Renal cortical epithelial cell (primary cell): ENCODE measurements around the gene PKMYT1. TPM values are rescaled to one million over a fixed set of nuclear protein-coding genes. Genes with fewer than 3 reads are reported as not detected.

Experiments
- DNase-seq: peaks from one replicate; pipeline ENCODE4 v3.0.0-alpha.2; 2011; ENCODE audit warnings: low read depth
- total RNA-seq: library from RNA; depleted of rRNA; stranded (reverse); fragments of >200 nt; gene quantifications from 2 replicates; pipeline ENCODE4 v1.2.3, GENCODE V29; 2014

The PKMYT1 gene
- total RNA-seq, 1 donor from 2014 or later = 0.55 TPM

DNA sequence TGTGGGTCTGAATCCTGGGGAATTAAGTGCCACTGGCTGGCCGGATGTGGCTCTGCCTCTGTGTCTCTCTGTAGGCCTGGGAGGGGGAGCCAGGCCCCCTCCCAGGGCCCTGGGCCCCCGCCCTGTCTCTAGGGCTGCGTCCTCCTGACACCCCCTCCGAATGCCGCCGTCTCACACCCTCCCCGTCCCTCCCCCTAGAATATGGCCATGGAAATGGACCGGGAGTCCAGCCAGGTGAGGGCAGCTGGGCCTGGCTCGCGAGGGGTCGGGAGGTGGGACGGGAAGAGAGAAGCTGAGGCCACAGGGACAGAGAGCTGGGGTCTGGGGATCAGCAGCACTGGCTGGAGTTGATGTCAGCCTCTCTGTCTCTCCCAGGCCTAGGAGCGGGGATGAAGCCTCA is 16.1 kb upstream of the PKMYT1 start:
- DNase-seq = no peak

- DNase-seq = no peak
Measured at GRCh38 chr16:2992383-2993081, 12.3 kb upstream of the PKMYT1 start.

DNA sequence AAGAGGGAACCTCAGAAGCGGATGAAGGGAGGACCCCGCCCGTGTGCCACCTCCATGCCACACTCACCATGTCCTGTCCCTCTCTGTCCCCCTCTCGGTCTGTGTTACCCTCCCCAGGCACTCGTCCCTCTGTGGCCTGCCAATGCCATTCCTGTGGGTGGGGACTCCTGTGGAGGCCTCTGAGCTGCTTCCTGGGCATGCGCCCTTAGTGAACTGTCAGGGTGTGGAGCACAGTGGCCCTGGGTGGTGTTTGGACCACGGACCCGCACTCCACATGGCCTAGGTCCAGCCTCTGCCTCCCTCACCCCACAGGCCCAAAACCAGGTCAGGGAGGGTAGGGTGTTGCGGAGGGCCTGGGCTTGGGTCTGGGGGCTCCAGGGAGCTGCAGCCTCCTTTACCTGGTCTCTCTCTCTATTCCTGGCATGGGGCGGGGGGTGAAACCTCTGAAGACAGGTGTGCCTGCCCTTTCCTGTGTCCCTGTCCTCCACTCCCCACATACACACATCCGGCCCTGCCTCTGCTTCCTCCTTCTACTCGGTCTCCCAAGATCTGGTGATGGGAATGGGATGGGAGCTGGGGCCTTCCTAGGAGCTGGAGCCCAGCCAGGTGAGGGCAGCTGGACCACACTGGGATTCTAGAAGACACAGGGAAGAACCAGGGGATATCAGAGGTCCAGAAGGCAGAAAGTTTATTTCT is 11.5 kb upstream of the PKMYT1 start:
- DNase-seq = no peak

DNA sequence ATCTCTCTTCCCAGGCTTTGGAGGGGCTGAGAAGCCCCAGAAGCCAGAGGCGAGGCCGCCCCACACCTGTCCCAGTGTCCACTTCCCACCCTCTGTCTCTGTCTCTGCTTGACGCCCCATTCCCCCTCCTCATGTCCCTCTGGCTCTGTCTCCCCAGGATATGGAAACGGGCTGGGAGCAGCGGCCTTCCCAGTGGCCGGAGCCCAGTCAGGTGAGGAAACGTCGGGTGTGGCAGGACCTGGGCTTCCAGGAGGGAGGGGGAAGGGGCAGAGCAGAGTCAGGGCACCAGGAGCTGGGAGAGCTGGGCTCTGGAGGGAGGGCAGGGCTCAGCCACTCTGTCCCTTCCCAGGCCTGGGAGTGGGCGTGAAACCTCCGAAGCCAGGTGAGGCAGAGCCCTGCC is 10.6 kb upstream of the PKMYT1 start:
- DNase-seq = no peak

DNA sequence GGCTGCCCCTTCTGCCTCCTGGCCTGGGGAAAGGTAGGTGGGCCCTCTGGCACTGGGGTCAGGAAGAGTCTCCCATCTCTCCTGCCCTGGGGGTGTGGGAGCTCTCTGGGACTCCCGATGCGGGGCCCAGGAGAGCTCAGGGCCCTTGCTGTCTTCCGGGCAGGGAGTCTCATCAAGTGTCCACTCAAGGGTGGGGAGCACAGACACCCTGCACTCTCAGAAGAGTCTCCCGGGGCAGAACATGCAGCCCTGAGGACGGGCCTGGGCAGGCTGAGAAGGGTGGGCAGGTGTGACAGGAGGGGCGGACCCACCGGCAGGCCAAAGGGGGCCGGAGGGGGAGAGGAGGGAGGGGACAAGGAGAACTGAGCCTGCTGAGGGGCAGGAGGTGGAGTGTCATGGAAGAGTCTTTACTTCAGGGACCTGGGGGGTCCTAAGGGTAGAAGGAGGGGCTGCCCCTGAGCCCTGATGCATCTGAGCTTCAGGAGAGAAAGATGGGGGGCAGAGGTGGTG is 8.4 kb upstream of the PKMYT1 start:
- no peak for DNase-seq

GRCh38 chr16:2987833-2988232 is 7.6 kb upstream of the PKMYT1 start:
- no peak for DNase-seq

DNA sequence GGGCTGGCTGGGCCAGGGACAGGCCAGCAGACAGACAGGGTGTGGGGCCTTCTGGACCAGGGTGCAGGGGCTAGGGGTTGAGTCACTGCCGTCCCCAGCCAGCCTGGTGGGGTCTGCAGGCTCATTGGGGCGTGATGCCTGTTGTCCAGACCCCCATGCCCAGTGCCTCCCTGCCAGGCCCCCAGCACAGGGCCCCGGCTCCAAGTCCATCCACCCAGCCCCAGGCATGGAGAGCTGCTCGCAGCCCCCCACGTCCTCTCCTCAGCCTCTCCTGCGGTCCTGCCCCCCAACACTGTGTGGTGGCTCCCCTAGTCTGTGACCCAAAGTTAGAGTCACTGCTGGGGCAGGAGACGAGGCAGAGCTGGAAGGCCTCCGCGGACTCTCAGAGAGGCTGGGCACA is 7.0 kb upstream of the PKMYT1 start:
- DNase-seq = no peak

- DNase-seq = no peak
Measured at GRCh38 chr16:2986623-2987188, 6.5 kb upstream of the PKMYT1 start.

- DNase-seq = no peak
Measured at GRCh38 chr16:2985893-2986355, 5.7 kb upstream of the PKMYT1 start.

DNA sequence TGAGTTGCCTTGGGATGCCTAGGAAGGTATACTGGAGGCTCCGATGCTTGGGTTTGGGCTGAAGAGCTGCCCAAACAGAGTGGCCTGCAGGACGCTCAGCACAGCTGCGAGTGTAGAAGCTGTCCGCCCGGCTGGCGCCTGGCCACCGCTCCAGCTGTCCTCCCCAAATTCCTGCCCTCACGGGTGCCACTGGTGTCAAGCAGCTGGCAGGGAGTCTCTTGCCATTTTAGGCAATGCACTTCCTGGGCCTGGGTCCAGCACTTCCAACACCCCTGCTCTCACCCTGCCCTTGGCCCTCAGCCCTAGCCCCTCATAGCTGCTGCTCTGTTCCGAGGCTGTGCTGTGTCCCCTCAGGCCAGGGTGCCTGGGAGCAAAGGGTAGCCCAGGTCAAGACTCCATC is 5.2 kb upstream of the PKMYT1 start:
- no peak for DNase-seq

DNA sequence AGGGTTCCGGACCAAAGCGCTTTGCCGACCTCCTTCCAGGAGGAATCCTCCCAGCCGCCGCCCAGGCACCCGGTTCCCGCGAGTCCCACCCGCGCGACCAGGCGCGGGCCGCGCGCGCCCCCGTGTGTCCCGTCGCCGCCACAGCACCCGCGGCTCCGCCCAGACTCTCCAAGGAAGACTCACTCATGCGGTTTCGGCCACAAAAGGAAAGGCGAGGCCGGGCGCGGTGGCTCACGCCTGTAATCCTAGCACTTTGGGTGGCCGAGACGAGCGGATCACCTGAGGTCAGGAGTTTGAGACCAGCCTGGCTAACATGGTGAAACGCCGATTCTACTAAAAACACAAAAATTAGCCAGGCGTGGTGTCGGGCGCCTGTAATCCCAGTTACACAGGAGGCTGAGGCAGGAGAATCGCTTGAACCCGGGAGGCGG is 3.5 kb upstream of the PKMYT1 start:
- DNase-seq = peak; percentile 47

GRCh38 chr16:2982402-2982801 is 2.2 kb upstream of the PKMYT1 start:
- DNase-seq = no peak

- no peak for DNase-seq
Measured at GRCh38 chr16:2981899-2982250, 1.6 kb upstream of the PKMYT1 start.

DNA sequence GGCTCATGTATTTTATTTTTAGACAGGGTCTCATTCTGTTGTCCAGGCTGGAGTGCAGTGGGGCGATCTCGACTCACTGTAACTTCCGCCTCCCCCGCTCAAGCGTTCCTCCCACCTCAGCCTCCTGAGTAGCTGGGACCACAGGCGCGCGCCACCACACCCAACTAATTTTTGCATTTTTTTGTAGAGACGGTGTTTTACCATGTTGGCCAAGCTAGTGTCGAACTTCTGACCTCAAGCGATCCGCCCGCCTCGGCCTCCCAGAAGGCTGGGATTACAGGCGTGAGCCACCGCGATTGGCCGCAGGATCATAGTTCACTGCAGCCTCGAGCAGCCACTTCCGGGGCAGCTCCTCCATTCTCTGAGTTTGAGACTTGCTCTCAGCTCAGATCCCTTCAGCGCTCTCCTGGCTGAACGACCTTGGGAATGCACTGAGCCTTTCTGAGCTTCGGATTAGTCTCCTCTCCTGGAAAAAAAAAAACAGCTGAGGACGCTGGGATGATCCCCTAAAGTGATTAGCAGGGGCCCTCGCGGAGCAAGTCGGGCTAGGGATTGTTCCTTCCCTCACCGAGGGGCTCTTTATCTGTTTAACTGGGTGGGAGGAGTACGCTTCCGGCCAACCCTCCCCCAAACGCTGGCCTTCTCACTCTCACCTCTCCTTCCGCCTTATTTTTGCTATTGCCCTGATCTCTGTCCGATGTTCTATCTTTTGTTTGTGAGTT is 1.1 kb upstream of the PKMYT1 start:
- no peak for DNase-seq

- no peak for DNase-seq
Measured at GRCh38 chr16:2979669-2980226, 498 bp downstream of the PKMYT1 start.

DNA sequence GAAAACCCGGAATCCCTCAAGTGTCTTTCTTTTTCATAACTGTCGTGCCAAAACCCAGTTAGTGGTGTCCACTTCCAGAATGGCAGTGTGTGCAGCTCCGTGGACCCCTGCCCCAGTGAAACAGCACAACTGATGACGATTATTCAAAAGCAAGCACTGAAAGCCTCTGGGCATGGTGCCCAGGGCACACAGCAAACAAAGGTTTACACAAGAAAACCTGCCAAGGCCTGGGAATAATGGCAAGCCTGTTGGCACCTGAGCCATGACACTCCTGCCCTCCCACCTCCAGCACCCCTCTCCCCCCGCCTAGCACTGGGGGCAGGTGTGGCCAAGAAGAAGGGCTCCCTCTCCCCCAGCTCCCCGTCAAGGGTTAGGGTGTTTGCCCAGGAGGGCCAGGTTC is 2.8 kb downstream of the PKMYT1 start:
- no peak for DNase-seq

DNA sequence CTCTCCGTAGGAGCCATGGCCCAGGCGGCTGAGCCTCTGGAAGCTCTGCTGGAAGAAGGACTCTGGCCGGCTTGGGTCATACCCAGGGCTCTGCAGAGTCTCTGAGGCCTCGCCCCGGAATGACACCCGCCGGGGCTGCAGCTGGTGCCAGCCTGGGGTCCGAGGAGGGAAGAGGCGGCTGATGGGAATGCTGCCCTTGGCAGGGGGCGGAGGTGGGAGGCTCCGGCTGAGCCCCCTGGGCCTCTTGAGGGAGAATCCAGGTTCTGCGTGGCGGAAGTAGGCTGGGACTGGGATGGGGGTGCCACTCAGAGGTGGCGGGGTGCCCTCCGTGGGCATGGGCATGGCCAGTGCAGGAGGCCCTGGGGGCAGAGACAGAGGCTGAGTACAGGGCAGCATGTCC is 3.6 kb downstream of the PKMYT1 start:
- DNase-seq = no peak

DNA sequence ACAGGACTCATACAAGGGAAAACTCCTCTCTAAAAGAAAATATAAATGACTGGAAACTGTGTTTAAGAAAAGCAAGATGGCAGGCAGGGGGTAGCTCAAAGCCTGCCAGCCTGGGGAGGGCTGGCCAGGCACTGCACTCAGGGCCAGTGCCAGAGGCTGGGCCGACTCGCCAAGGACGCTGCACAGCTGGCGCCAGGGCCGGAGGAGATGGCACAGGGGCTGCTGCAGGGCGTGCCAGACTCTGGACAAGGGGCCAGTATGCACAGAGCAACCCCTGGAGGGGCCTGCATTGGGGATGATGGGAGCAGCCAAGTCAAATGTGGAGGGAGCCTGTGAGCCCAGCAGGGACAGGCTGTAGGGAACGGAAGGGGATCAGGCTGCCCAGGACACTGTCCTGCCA is 4.0 kb downstream of the PKMYT1 start:
- DNase-seq = no peak

GRCh38 chr16:2975161-2975795 is 5.0 kb downstream of the PKMYT1 start:
- DNase-seq = no peak

GRCh38 chr16:2974319-2975056 is 5.8 kb downstream of the PKMYT1 start:
- DNase-seq = no peak
